ENCODE results near the gene FMNL2.

DNA sequence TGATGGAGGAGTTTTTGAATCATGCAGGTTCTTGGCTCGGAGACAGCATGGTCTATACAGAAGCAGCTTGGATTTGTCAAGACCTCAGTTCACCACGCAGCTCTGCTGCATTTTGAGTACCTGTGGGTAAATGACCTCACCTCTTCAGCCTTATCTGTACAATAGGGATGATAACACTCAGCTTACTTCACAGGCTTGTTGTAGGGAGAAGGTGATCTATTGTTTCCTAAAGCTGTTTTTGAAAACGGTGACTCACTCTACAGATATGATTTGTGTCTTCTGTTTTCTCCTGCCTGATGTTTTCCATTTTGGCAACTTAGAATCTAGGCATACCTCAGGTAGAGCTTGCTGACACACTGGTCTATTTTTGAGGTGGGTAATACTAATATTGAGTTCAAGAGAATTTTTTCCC is 80.3 kb downstream of the FMNL2 start:
- TF ChIP-seq, protein P1, sequence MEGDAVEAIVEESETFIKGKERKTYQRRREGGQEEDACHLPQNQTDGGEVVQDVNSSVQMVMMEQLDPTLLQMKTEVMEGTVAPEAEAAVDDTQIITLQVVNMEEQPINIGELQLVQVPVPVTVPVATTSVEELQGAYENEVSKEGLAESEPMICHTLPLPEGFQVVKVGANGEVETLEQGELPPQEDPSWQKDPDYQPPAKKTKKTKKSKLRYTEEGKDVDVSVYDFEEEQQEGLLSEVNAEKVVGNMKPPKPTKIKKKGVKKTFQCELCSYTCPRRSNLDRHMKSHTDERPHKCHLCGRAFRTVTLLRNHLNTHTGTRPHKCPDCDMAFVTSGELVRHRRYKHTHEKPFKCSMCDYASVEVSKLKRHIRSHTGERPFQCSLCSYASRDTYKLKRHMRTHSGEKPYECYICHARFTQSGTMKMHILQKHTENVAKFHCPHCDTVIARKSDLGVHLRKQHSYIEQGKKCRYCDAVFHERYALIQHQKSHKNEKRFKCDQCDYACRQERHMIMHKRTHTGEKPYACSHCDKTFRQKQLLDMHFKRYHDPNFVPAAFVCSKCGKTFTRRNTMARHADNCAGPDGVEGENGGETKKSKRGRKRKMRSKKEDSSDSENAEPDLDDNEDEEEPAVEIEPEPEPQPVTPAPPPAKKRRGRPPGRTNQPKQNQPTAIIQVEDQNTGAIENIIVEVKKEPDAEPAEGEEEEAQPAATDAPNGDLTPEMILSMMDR (IDR thresholded peaks at IDR 0.05) = no peak
- no peak for TF ChIP-seq EP300 (IDR thresholded peaks at IDR 0.05)
